Measurements from ENCODE around the gene TMEM19. TPM values are rescaled to one million over a fixed set of nuclear protein-coding genes. Genes with fewer than 3 reads are reported as not detected.

Gene TMEM19
- total and polyA plus RNA-seq, 2 of the 8 experiments (the other 6 are each of a cell fraction or from before 2014, with no cell fraction given): 12.6 to 19.1 TPM

GRCh38 chr12:71671311-71671710, 14.6 kb upstream of the TMEM19 start:
- Histone ChIP-seq H3K79me2 (ENCODE audit: control insufficient read depth in 1 of 2, insufficient read depth in 2 of 2, low read length in 2 of 2) (0 out of 4 replicates have a peak, but pooled peaks cover 0 to under 1% of the 10 kb centered on the region in 2 experiments), H3K27ac (ENCODE audit: low read depth, low read length) (no peak overlapping the region), H2BK15ac (ENCODE audit: low read length) (no peak overlapping the region), H3K4me3 (ENCODE audit: extremely low read depth in 1 of 4, insufficient read depth in 2 of 4, low read depth in 3 of 4, low read length in 4 of 4) (no peak overlapping the region), H4K20me1 (replicated peaks in 1 of 2; ENCODE audit: control insufficient read depth in 1 of 2, insufficient read depth in 2 of 2, low read length in 2 of 2) (no peaks in the 10 kb centered on the region), H4K8ac (ENCODE audit: extremely low read depth, insufficient read depth, low read length) (no peak overlapping the region), H3K79me1 (ENCODE audit: low read depth, low read length) (no peaks in the 10 kb centered on the region), H3K56ac (replicated peaks; ENCODE audit: insufficient read length, low read depth, low read length) (no peak overlapping the region), H2BK20ac (ENCODE audit: low read length) (no peak overlapping the region), H3K18ac (ENCODE audit: extremely low read depth, low read length) (no peak overlapping the region), H3K9ac (replicated peaks in 1 of 4; ENCODE audit: extremely low read depth in 1 of 4, low read depth in 3 of 4, low read length in 3 of 4) (no peak overlapping the region), H3K23me2 (ENCODE audit: low read depth, low read length) (no peaks in the 10 kb centered on the region), H2AK5ac (ENCODE audit: low read depth, low read length) (no peak overlapping the region), H3K4me2 (ENCODE audit: insufficient read depth in 1 of 2, low read depth in 2 of 2, low read length in 2 of 2) (no peak overlapping the region), H2BK5ac (ENCODE audit: low read depth, low read length) (no peak overlapping the region), H3K4ac (replicated peaks; ENCODE audit: insufficient read length, low read depth, low read length) (no peak overlapping the region), H3K4me1 (replicated peaks in 1 of 4; ENCODE audit: control insufficient read depth in 3 of 4, insufficient read depth in 4 of 4, low read length in 3 of 4) (no peaks in the 10 kb centered on the region), H2BK12ac (ENCODE audit: low read depth, low read length) (no peak overlapping the region), H3K27me3 (replicated peaks in 1 of 4; ENCODE audit: control insufficient read depth in 3 of 4, extremely low read depth in 1 of 4, insufficient read depth in 3 of 4, low read length in 3 of 4) (no peaks in the 10 kb centered on the region), H2BK120ac (replicated peaks; ENCODE audit: low read depth, low read length) (no peak overlapping the region), H3K9me3 (ENCODE audit: insufficient read depth in 2 of 2, low read depth in 1 of 2, low read length in 1 of 2) (no peaks in the 10 kb centered on the region), H3K14ac (ENCODE audit: insufficient read length) (no peak overlapping the region), H3K23ac (ENCODE audit: insufficient read length) (no peak overlapping the region), H3K36me3 (ENCODE audit: control insufficient read depth in 2 of 4, insufficient read depth in 4 of 4, low read length in 3 of 4) (no peaks in the 10 kb centered on the region; a peak in 1 of 8 replicates), H4K5ac (ENCODE audit: insufficient read length, low read depth, low read length) (no peak overlapping the region), H4K91ac (replicated peaks; ENCODE audit: insufficient read length, low read length) (no peak overlapping the region), H2AFZ (ENCODE audit: low read length) (no peak overlapping the region)
- FAIRE-seq (no peak), DNase-seq (ENCODE audit: low read depth in 1 of 2, low spot score in 2 of 2) (no peak)
- ChIA-PET POLR2A (ENCODE audit: partially characterized antibody) (interaction anchor here (1.7 kb wide), 1 partner anchor 13 kb away, joined by 3 read pairs; no protein-coding TSS in a partner anchor), CTCF (ENCODE audit: partially characterized antibody) (interaction anchor here (1.4 to 1.8 kb wide), 2 partner anchors 14 to 75 kb away, joined by 3 read pairs; no protein-coding TSS in a partner anchor)
- TF ChIP-seq SAP30 (IDR thresholded peaks at IDR 0.05; ENCODE audit: insufficient read depth, insufficient replicate concordance, low read length): no peak
- TF ChIP-seq ATF3 (IDR thresholded peaks at IDR 0.05; ENCODE audit: insufficient read depth, low read depth, low read length): no peak
- no peak for TF ChIP-seq YY1 (IDR thresholded peaks at IDR 0.05; ENCODE audit: low read depth, low read length)
- no peak for TF ChIP-seq RXRA (IDR thresholded peaks at IDR 0.05; ENCODE audit: insufficient read depth, low read depth, low read length)
- TF ChIP-seq NANOG (IDR thresholded peaks at IDR 0.05; ENCODE audit: insufficient read depth, low read depth, low read length, poor library complexity, severe bottlenecking): no peak
- no peak for TF ChIP-seq HDAC6 (IDR thresholded peaks at IDR 0.05; ENCODE audit: low read depth, low read length)
- no peak for TF ChIP-seq KDM5A (IDR thresholded peaks at IDR 0.05; ENCODE audit: low read length)
- TF ChIP-seq HDAC2 (IDR thresholded peaks at IDR 0.05; ENCODE audit: borderline replicate concordance in 1 of 2, low read depth in 2 of 2, low read length in 2 of 2): no peak
- no peak for TF ChIP-seq EGR1 (IDR thresholded peaks at IDR 0.05; ENCODE audit: borderline replicate concordance, low read depth, low read length)

Data from H1 (cell line).